22Rv1 (cell line): ENCODE measurements around the gene CREB5.
"Not testable (repeated sequence)": the region's sequence is repeated elsewhere in the genome, so short reads cannot be mapped to it uniquely, and the experiment has no call there.

Experiments used
- H3K27ac ChIP-seq: fragments of 450-650 bp; 2 replicates; pipeline ENCODE4 v1.5.1; 2017
- ZFX ChIP-seq: fragments of 450-650 bp; IDR thresholded peaks from 2 replicates; pipeline ENCODE4 v1.6.1; 2017; ENCODE audit warnings: antibody characterized with exemption, borderline replicate concordance
- TF ChIP-seq, protein P1 (sequence below): fragments of 450-650 bp; IDR thresholded peaks from 2 replicates; pipeline ENCODE4 v1.5.1; 2017; ENCODE audit warnings: mild to moderate bottlenecking

The CREB5 gene

DNA sequence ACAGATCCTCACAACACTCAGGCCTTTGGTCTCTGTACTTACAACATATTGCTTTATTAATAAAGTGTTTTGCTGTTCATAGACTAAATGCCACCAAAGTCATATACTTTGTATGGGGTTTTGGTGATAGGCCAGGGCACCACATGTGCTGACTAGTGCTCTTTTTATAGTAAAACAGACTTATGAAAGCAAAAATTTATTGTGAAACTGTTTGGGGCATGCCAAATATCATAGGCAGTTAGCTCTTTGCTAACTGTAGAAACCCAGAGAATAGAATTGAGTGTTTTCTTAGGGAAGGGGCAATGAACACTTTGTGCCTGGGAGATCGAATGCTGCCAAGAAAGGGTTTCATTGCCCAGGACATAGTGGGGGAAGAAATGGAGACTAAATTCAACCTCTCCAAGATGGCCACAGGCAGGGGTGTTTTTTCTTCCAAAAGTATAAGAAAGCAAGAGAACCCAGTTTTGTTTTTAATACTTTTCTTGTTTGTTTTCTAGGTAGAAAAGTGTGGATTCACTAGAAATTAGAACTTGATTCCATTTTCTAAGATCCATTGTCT is 403.1 kb downstream of the CREB5 start:
- H3K27ac ChIP-seq = no peak overlapping the region
- TF ChIP-seq, protein P1, sequence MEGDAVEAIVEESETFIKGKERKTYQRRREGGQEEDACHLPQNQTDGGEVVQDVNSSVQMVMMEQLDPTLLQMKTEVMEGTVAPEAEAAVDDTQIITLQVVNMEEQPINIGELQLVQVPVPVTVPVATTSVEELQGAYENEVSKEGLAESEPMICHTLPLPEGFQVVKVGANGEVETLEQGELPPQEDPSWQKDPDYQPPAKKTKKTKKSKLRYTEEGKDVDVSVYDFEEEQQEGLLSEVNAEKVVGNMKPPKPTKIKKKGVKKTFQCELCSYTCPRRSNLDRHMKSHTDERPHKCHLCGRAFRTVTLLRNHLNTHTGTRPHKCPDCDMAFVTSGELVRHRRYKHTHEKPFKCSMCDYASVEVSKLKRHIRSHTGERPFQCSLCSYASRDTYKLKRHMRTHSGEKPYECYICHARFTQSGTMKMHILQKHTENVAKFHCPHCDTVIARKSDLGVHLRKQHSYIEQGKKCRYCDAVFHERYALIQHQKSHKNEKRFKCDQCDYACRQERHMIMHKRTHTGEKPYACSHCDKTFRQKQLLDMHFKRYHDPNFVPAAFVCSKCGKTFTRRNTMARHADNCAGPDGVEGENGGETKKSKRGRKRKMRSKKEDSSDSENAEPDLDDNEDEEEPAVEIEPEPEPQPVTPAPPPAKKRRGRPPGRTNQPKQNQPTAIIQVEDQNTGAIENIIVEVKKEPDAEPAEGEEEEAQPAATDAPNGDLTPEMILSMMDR = no peak
- no peak for TF ChIP-seq ZFX

DNA sequence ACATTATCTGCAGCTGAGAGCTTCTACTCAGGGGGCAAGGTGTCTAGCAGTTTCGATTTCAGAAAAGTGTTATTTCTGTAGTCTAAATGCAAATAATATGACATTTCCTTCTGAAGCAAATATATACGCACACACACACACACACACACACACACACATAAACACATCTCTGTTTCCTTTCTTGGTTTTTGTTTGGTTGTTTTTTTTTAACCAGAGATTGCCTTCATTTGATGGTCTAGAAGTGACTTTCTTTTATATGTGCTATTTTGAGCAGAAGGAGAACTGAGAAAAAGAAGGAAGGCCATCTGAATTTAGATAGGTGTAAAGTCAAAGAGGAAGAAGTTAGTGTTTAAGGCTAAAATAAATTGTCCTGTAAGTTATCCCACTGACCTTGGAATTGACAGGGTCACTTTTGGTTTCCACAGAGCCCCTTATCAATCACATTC is 403.6 kb downstream of the CREB5 start:
- H3K27ac ChIP-seq = no peak overlapping the region
- TF ChIP-seq, protein P1 = no peak
- TF ChIP-seq ZFX = no peak

DNA sequence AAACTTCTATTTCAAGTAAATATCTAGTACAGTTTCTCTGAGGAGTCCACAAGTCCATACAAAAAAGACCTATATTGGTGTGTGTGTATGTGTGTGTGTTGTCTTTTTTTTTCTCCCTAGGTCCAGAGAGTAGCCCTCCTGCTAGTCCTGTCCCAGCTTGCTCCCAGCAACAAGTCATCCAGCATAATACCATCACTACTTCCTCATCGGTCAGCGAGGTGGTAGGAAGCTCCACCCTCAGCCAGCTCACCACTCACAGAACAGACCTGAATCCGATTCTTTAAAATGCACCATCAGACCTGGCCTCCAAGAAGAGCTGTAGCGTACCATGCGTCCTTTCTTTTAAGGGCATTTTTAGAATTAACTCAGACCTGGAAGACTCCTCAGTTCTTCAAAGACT is 406.7 kb downstream of the CREB5 start:
- H3K27ac ChIP-seq = no peak overlapping the region
- no peak for TF ChIP-seq ZFX
- TF ChIP-seq, protein P1 = no peak

DNA sequence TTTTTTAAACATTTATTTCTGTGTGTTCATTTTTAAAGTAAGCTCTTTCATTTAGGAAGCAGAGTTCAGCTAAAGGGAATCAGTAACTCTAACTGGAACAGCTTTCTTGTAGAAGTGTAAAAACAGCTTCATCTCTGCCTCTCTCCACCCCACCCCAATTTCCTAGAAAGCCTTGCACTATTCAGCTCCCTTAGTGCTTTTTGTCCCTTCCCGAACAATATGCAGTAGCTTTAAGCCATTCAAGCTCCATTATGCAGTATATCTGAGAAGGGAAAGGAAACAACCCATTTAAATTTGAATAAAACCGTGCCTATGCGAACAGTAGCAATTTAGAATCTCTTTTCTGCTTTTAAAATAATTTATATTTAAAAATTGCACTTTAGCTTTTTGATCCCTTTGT is 411.3 kb downstream of the CREB5 start:
- TF ChIP-seq, protein P1 = no peak
- TF ChIP-seq ZFX = no peak
- no peak overlapping the region for H3K27ac ChIP-seq

DNA sequence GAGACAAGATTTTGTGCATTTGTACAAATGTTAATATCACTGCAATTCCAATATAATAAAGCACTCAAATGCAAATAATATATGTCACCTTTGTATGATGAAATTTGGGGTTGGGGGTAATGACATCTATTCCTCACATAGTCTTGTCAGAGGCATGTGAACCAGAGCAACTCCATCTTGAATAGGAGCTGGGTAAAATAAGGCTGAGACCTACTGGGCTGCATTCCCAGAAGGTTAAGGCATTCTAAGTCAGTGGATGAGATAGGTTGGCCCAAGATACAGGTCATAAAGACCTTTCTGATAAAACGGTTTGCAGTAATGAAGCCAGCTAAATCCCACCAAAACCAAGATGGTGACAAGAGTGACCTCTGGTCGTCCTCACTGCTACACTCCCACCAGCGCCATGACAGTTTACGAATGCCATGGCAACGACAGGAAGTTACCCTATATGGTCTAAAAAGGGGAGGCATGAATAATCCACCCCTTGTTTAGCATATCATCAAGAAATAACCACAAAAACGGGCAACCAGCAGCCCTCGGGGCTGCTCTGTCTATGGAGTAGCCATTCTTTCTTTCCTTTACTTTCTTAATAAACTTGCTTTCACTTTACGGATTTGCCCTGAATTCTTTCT is 413.6 kb downstream of the CREB5 start:
- not testable (repeated sequence) for H3K27ac ChIP-seq

DNA sequence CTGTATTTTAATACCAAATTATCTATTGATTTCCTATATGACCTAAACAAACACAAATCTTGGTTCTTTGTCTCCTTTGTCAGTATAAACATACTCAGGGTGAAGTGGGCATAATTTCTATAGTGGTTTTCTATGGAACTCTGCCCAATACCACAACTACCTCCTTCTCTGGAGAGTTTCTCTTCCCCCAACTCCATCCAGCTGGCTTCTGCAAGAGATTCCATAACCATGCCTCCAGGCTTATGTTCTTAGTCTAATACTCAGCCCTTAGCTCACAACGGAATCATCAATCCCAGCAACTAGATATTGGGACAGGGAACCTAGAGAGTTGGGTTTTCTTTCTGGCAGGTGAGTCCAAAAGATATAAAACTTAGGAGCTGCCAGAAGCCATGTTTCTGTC is 418.5 kb downstream of the CREB5 start:
- H3K27ac ChIP-seq = no peak overlapping the region
- TF ChIP-seq ZFX = no peak
- TF ChIP-seq, protein P1 = no peak

DNA sequence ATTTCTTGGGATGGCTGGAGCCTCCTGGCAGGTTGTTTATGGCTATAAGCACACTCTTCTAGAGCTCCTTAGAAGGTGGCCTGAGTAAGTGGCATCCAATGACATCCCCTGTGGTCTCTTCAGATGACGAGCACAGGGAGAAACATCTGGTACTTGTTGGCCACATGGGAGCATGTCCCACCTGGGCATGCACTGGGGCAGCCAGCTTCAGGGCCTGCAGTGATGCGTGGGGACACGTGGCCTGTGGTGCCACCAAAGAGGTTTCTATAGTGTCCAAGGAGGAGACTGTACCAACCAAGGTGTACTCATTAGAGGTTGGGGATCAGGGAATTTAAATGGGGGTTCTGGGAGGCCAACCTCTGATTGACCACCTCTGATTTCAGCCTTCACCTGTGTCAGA is 420.4 kb downstream of the CREB5 start:
- no peak for TF ChIP-seq ZFX
- TF ChIP-seq, protein P1 = no peak
- no peak overlapping the region for H3K27ac ChIP-seq

DNA sequence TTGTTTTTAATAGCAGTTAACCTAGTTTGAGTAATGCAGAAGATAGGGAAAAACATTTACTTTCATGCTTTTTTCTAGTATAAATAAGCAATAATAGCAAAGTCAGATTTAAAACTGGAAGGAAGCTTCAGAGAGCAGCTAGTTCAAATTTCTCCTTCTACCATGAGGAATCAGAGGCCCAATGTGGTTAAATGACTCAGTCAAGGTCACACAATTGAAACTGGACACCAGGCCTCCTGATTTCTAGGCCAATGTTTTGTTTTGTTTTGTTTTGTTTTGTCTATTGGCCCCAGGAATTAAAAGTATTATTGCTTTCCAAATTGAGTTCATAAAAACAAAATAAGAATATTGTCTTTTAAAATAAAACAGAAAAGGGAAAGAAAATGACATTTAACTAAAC is 423.5 kb downstream of the CREB5 start:
- TF ChIP-seq, protein P1 = no peak

More for the DNA sequence above, 423.5 kb downstream of the CREB5 start:
- no peak overlapping the region for H3K27ac ChIP-seq
